K562 (cell line): Measurements from ENCODE around the gene AKAP13. TPM values are rescaled to one million over a fixed set of nuclear protein-coding genes. Genes with fewer than 3 reads are reported as not detected.

ENCODE experiments used
- ATAC-seq: fragments of 200-7000 bp; cut with Tn5 transposase; 3 replicates; pipeline ENCODE4 v1.9.1; 2020; ENCODE audit warnings: moderate library complexity
- BruUV-seq: library from RNA; stranded (reverse); fragments of 400-500 nt; replicated peaks from 2 replicates; lab custom pipeline; 2021; lab: Mats Ljungman, UMichigan
- CTCF ChIA-PET: fragments of 300-600 bp; formaldehyde crosslinking; extraction: SDS; loops from one replicate; lab custom pipeline; 2021; ENCODE audit warnings: low intra/inter-chr PET ratio; lab: Yijun Ruan, JAX
- POLR2A ChIA-PET: fragments of 300-600, 350-650 bp; sonication (Branson Sonifier 250); formaldehyde crosslinking; extraction: SDS; loops from one replicate; lab custom pipeline; 2021; ENCODE audit warnings: antibody characterized with exemption, inconsistent platforms; lab: Yijun Ruan, JAX
- DNase-seq, 4 experiments: peaks; one replicate each; pipeline versions ENCODE4 v3.0.0 to v3.0.0-alpha.2; 2011 to 2018; ENCODE audit warnings: low spot score in 3 of 4, mixed read lengths in 3 of 4; ENCODE audit errors: extremely low read depth in 1 of 4
- FAIRE-seq: peaks from 2 replicates; lab custom pipeline; 2011; peaks lifted over from hg19 to GRCh38; lab: Jason Lieb, UNC
- H2AFZ ChIP-seq: 2 replicates; pipeline ENCODE4 v1.6.0; 2011; ENCODE audit warnings: low read depth, low read length, control low read depth, inconsistent platforms
- H3K27ac ChIP-seq: fragments of 200-600 bp; 3 replicates; pipeline ENCODE4 v1.8.0; 2011; ENCODE audit warnings: low read depth, mild to moderate bottlenecking, control low read depth, inconsistent platforms, low read length, moderate library complexity, mixed read lengths; ENCODE audit errors: extremely low read depth
- H3K27me3 ChIP-seq, 2 experiments: fragments of 300-600 bp in 1 of 2; 2 replicates in 1 of 2; 3 replicates in 1 of 2; pipeline versions ENCODE4 v1.6.0 to v1.8.0; 2011; ENCODE audit warnings: inconsistent platforms in 2 of 2, low read length in 2 of 2, mild to moderate bottlenecking in 1 of 2, mixed read lengths in 1 of 2, moderate library complexity in 1 of 2; ENCODE audit not compliant: control insufficient read depth in 2 of 2, insufficient read depth in 2 of 2
- H3K36me3 ChIP-seq: fragments of 300-600 bp; 3 replicates; pipeline ENCODE4 v1.8.0; 2011; ENCODE audit warnings: mild to moderate bottlenecking, low read length, inconsistent platforms; ENCODE audit not compliant: control insufficient read depth, insufficient read depth
- H3K4me1 ChIP-seq, 2 experiments: fragments of 200-600 bp in 1 of 2; replicated peaks in 1 of 2; 2 replicates in 1 of 2; 3 replicates in 1 of 2; pipeline versions ENCODE4 v1.5.1 to v1.8.0; 2011; ENCODE audit warnings: inconsistent platforms in 2 of 2, low read length in 2 of 2, mild to moderate bottlenecking in 1 of 2, mixed read lengths in 1 of 2, moderate library complexity in 1 of 2; ENCODE audit not compliant: control insufficient read depth in 2 of 2, insufficient read depth in 2 of 2
- H3K4me2 ChIP-seq: 2 replicates; pipeline ENCODE4 v1.6.1; 2011; ENCODE audit warnings: low read length, control low read depth, inconsistent platforms, mixed read lengths; ENCODE audit not compliant: insufficient read depth
- H3K4me3 ChIP-seq: fragments of 200-600 bp; sonication (generic), shearing (Covaris generic); 2 replicates; pipeline ENCODE4 v1.5.1; 2016; ENCODE audit warnings: control low read depth, inconsistent platforms
- H3K79me2 ChIP-seq: fragments of 200-600 bp; 3 replicates; pipeline ENCODE4 v1.8.0; 2011; ENCODE audit warnings: low read length, inconsistent platforms; ENCODE audit not compliant: control insufficient read depth, insufficient read depth
- H3K9ac ChIP-seq, 2 experiments: 2 replicates each; pipeline versions ENCODE4 v1.6.0 to v1.6.1; 2011; ENCODE audit warnings: low read depth in 2 of 2, low read length in 2 of 2, control low read depth in 1 of 2, inconsistent platforms in 1 of 2, mild to moderate bottlenecking in 1 of 2, mixed read lengths in 1 of 2; ENCODE audit not compliant: insufficient read depth in 1 of 2
- H3K9me1 ChIP-seq: one replicate; pipeline ENCODE4 v1.6.0; 2011; ENCODE audit warnings: inconsistent platforms, mild to moderate bottlenecking, low read length, moderate library complexity; ENCODE audit not compliant: control insufficient read depth, insufficient read depth
- H3K9me3 ChIP-seq: replicated peaks from 2 replicates; pipeline ENCODE4 v1.5.1; 2011; ENCODE audit warnings: low read depth, low read length, inconsistent platforms; ENCODE audit not compliant: control insufficient read depth, insufficient read depth
- H4K20me1 ChIP-seq: replicated peaks from 2 replicates; pipeline ENCODE4 v1.6.1; 2011; ENCODE audit warnings: low read length, inconsistent platforms, mixed read lengths; ENCODE audit not compliant: control insufficient read depth, insufficient read depth
- BDP1 ChIP-seq: IDR thresholded peaks from 3 replicates; pipeline ENCODE4 v1.6.1; 2011; ENCODE audit not compliant: insufficient read length, insufficient read depth
- CCNT2 ChIP-seq: IDR thresholded peaks from 2 replicates; pipeline ENCODE4 v1.6.1; 2011; ENCODE audit warnings: borderline replicate concordance, low read depth, mild to moderate bottlenecking, moderate library complexity, mixed read lengths, low read length; ENCODE audit not compliant: insufficient read length; ENCODE audit errors: extremely low read depth
- NFRKB ChIP-seq: fragments of 450-650 bp; IDR thresholded peaks from 2 replicates; pipeline ENCODE4 v1.6.1; 2016; ENCODE audit warnings: low read depth
- RUNX1 ChIP-seq: sonication (generic); IDR thresholded peaks from 2 replicates; pipeline ENCODE4 v1.6.1; 2016; ENCODE audit warnings: antibody characterized with exemption, low read depth
- SMAD2 ChIP-seq: fragments of 150-350 bp; IDR thresholded peaks from 2 replicates; pipeline ENCODE4 v1.6.1; 2014; ENCODE audit warnings: low read depth, mild to moderate bottlenecking, low read length
- ZNF143 ChIP-seq: sonication (generic); formaldehyde crosslinking; IDR thresholded peaks from 2 replicates; pipeline ENCODE4 v1.9.0; 2022; ENCODE audit warnings: mild to moderate bottlenecking, missing genetic modification reagents
- ZNF174 ChIP-seq: fragments of 250-450 bp; sonication (Bioruptor Pico); IDR thresholded peaks from 2 replicates; pipeline ENCODE4 v1.4.0; 2020; ENCODE audit warnings: mild to moderate bottlenecking
- ZNF830 ChIP-seq: fragments of 250-450 bp; sonication (Bioruptor Pico); IDR thresholded peaks from 2 replicates; pipeline ENCODE4 v1.5.0; 2021; ENCODE audit warnings: mild to moderate bottlenecking
- WGBS: fragments of 100-300 bp; shearing (Covaris generic); methylation state at CpG from one replicate; pipeline ENCODE4 v1.1.6; 2016; ENCODE audit warnings: low coverage, mixed read lengths; ENCODE audit not compliant: insufficient coverage; ENCODE audit errors: missing lambda C conversion rate; 5-methylcytosine and 5-hydroxymethylcytosine counted together
- in situ Hi-C: fragments of 300-500 bp; cut with MboI; formaldehyde crosslinking; loops from 4 replicates; pipeline ENCODE4 v1.15.0; 2018; ENCODE audit warnings: inconsistent platforms, mixed read lengths
- intact Hi-C: fragments of 100-400 bp; cut with micrococcal nuclease; formaldehyde crosslinking; loops from 2 replicates; pipeline ENCODE4 v1.14.2; 2022
- polyA plus RNA-seq, 8 experiments: library from polyadenylated mRNA; depleted of rRNA in 4 of 8; stranded (reverse) in 5 of 8; unstranded in 3 of 8; fragments of >200 nt; fragmentation: Nextera tagmentation in 2 of 8; fragmentation: Illumina TruSeq in 1 of 8; extraction: Ambion mirVana in 2 of 8; extraction: Trizol in 1 of 8; gene quantifications; 2 replicates each; pipeline versions ENCODE4 v1.2.1 to v1.2.3, GENCODE V29; 2011 to 2014; ENCODE audit warnings: inconsistent platforms in 1 of 8, missing spikeins in 1 of 8
- total RNA-seq, 7 experiments: library from RNA; depleted of rRNA in 6 of 7; stranded (reverse); fragments of >200 nt in 6 of 7; fragmentation: Illumina TruSeq in 2 of 7; extraction: Trizol in 2 of 7; gene quantifications; 2 replicates each; pipeline versions ENCODE4 v1.2.1 to v1.2.3, GENCODE V29; 2011 to 2021; ENCODE audit warnings: low replicate concordance in 1 of 7
- TF ChIP-seq, protein P1 (sequence below): fragments of 250-450 bp; sonication (Bioruptor Pico); IDR thresholded peaks from 2 replicates; pipeline ENCODE4 v1.8.0; 2021; ENCODE audit warnings: moderate library complexity, mild to moderate bottlenecking, inconsistent platforms
- TF ChIP-seq, protein P2 (sequence below): fragments of 450-650 bp; IDR thresholded peaks from 2 replicates; pipeline ENCODE4 v1.6.1; 2016

The AKAP13 gene
- total and polyA plus RNA-seq, 9 of the 15 experiments (the other 6 are each of a cell fraction or from before 2014, with no cell fraction given) = 0.03 to 1.7 (median 0.42) TPM

GRCh38 chr15:85780225-85780985 lies 400.0 kb downstream of the AKAP13 start:
- POLR2A ChIA-PET = no interaction called here
- H3K27ac ChIP-seq = no peak overlapping the region
- 3% methylated on average over 8 of the region's 8 CpGs for WGBS
- H3K9me1 ChIP-seq = no peaks in the 10 kb centered on the region
- no TSS peak for BruUV-seq
- in situ Hi-C loops = no loop called here
- no peaks in the 10 kb centered on the region for H3K79me2 ChIP-seq
- CTCF ChIA-PET = no interaction called here
- no peaks in the 10 kb centered on the region for H3K4me1 ChIP-seq
- FAIRE-seq = no peak
- ATAC-seq = no peak
- 0 out of 2 replicates have a peak, but pooled peaks cover 3% of the 10 kb centered on the region for H4K20me1 ChIP-seq
- no peaks in the 10 kb centered on the region for H3K36me3 ChIP-seq
- peaks cover 17 to 35% of the 10 kb centered on the region in 2 experiments; a peak in 4 of 5 replicates for H3K27me3 ChIP-seq
- no peak overlapping the region for H3K9ac ChIP-seq
- H3K4me3 ChIP-seq = no peak overlapping the region
- H3K9me3 ChIP-seq = no peaks in the 10 kb centered on the region
- intact Hi-C loops = no loop called here
- no peak overlapping the region for H2AFZ ChIP-seq
- DNase-seq = no peak
- H3K4me2 ChIP-seq = no peak overlapping the region
- no peak for TF ChIP-seq RUNX1

- Histone ChIP-seq H3K4me3 (no peak overlapping the region), H3K9me3 (no peaks in the 10 kb centered on the region), H2AFZ (no peak overlapping the region), H3K27me3 (peaks cover 16 to 35% of the 10 kb centered on the region in 2 experiments; a peak in 4 of 5 replicates), H3K4me2 (no peak overlapping the region), H3K4me1 (no peaks in the 10 kb centered on the region), H3K27ac (no peak overlapping the region), H4K20me1 (0 out of 2 replicates have a peak, but pooled peaks cover 3% of the 10 kb centered on the region), H3K36me3 (no peaks in the 10 kb centered on the region), H3K79me2 (no peaks in the 10 kb centered on the region), H3K9ac (no peak overlapping the region), H3K9me1 (no peaks in the 10 kb centered on the region)
- intact Hi-C loops = no loop called here
- CTCF ChIA-PET = no interaction called here
- POLR2A ChIA-PET = no interaction called here
- BruUV-seq = no TSS peak
- no peak for FAIRE-seq
- ATAC-seq = no peak
- 0% methylated on average over 7 of the region's 7 CpGs for WGBS
- no peak for DNase-seq
- in situ Hi-C loops = no loop called here
- TF ChIP-seq NFRKB (no peak), ZNF830 (CRISPR knock-in tag) (no peak), BDP1 (no peak), CCNT2 (no peak), ZNF174 (no peak), ZNF143 (no peak), SMAD2 (no peak)
- TF ChIP-seq, protein P1, sequence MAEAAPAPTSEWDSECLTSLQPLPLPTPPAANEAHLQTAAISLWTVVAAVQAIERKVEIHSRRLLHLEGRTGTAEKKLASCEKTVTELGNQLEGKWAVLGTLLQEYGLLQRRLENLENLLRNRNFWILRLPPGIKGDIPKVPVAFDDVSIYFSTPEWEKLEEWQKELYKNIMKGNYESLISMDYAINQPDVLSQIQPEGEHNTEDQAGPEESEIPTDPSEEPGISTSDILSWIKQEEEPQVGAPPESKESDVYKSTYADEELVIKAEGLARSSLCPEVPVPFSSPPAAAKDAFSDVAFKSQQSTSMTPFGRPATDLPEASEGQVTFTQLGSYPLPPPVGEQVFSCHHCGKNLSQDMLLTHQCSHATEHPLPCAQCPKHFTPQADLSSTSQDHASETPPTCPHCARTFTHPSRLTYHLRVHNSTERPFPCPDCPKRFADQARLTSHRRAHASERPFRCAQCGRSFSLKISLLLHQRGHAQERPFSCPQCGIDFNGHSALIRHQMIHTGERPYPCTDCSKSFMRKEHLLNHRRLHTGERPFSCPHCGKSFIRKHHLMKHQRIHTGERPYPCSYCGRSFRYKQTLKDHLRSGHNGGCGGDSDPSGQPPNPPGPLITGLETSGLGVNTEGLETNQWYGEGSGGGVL = no peak
- TF ChIP-seq, protein P2, sequence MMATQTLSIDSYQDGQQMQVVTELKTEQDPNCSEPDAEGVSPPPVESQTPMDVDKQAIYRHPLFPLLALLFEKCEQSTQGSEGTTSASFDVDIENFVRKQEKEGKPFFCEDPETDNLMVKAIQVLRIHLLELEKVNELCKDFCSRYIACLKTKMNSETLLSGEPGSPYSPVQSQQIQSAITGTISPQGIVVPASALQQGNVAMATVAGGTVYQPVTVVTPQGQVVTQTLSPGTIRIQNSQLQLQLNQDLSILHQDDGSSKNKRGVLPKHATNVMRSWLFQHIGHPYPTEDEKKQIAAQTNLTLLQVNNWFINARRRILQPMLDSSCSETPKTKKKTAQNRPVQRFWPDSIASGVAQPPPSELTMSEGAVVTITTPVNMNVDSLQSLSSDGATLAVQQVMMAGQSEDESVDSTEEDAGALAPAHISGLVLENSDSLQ = no peak
These were observed 400.7 kb downstream of the AKAP13 start for GRCh38 chr15:85781099-85781498.
